ENCODE measurements around the gene CACNA1C.

GRCh38 chr12:2208837-2209635, 156.2 kb downstream of the CACNA1C start:
- TF ChIP-seq, protein P1, sequence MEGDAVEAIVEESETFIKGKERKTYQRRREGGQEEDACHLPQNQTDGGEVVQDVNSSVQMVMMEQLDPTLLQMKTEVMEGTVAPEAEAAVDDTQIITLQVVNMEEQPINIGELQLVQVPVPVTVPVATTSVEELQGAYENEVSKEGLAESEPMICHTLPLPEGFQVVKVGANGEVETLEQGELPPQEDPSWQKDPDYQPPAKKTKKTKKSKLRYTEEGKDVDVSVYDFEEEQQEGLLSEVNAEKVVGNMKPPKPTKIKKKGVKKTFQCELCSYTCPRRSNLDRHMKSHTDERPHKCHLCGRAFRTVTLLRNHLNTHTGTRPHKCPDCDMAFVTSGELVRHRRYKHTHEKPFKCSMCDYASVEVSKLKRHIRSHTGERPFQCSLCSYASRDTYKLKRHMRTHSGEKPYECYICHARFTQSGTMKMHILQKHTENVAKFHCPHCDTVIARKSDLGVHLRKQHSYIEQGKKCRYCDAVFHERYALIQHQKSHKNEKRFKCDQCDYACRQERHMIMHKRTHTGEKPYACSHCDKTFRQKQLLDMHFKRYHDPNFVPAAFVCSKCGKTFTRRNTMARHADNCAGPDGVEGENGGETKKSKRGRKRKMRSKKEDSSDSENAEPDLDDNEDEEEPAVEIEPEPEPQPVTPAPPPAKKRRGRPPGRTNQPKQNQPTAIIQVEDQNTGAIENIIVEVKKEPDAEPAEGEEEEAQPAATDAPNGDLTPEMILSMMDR (conservative IDR thresholded peaks at IDR 0.05; ENCODE audit: low read depth, low read length), result no peak
- TF ChIP-seq EZH2 (IDR thresholded peaks at IDR 0.05; ENCODE audit: borderline replicate concordance, low read depth, low read length, poor library complexity, severe bottlenecking), result no peak

Measured in A673 (cell line).